Measurements from ENCODE around the gene DPYSL5.
"Not testable (repeated sequence)": the region's sequence is repeated elsewhere in the genome, so short reads cannot be mapped to it uniquely, and the experiment has no call there.

DPYSL5 gene

GRCh38 chr2:26875808-26876207, 27.9 kb downstream of the DPYSL5 start:
- no peak for DNase-seq

- no peak for DNase-seq
Observed at GRCh38 chr2:26876260-26876659, 28.3 kb downstream of the DPYSL5 start.

GRCh38 chr2:26877276-26877675, 29.3 kb downstream of the DPYSL5 start:
- no peak for DNase-seq

GRCh38 chr2:26880161-26880560, 32.2 kb downstream of the DPYSL5 start:
- no peak for DNase-seq

GRCh38 chr2:26880910-26881435, 33.0 kb downstream of the DPYSL5 start:
- DNase-seq: no peak

GRCh38 chr2:26882220-26882619, 34.3 kb downstream of the DPYSL5 start:
- not testable (repeated sequence) for DNase-seq

- no peak for DNase-seq
Observed at GRCh38 chr2:26883956-26884355, 36.0 kb downstream of the DPYSL5 start.

GRCh38 chr2:26884486-26884885, 36.6 kb downstream of the DPYSL5 start:
- DNase-seq: no peak

- no peak for DNase-seq
Observed at GRCh38 chr2:26885651-26886329, 37.9 kb downstream of the DPYSL5 start.

GRCh38 chr2:26886736-26887135, 38.8 kb downstream of the DPYSL5 start:
- no peak for DNase-seq

- no peak for DNase-seq
Observed at GRCh38 chr2:26887151-26887550, 39.2 kb downstream of the DPYSL5 start.

GRCh38 chr2:26889796-26890195, 41.9 kb downstream of the DPYSL5 start:
- DNase-seq: no peak

- DNase-seq: no peak
Observed at GRCh38 chr2:26890341-26891000, 42.5 kb downstream of the DPYSL5 start.

GRCh38 chr2:26892133-26892532, 44.2 kb downstream of the DPYSL5 start:
- DNase-seq: no peak

GRCh38 chr2:26892922-26893524, 45.1 kb downstream of the DPYSL5 start:
- DNase-seq: no peak

- DNase-seq: no peak
Observed at GRCh38 chr2:26894136-26894535, 46.2 kb downstream of the DPYSL5 start.

GRCh38 chr2:26897807-26898479, 50.0 kb downstream of the DPYSL5 start:
- DNase-seq: no peak

GRCh38 chr2:26898480-26899078, 50.6 kb downstream of the DPYSL5 start:
- DNase-seq: no peak

GRCh38 chr2:26899500-26900164, 51.7 kb downstream of the DPYSL5 start:
- no peak for DNase-seq

- no peak for DNase-seq
Observed at GRCh38 chr2:26900831-26901321, 52.9 kb downstream of the DPYSL5 start.

GRCh38 chr2:26901326-26902183, 53.6 kb downstream of the DPYSL5 start:
- DNase-seq: no peak
